22Rv1 (cell line): ENCODE data around the gene BORCS8.
A peak's percentile ranks its signal among the peaks of the same experiment; 100 is the strongest.
"Not testable (repeated sequence)": the region's sequence is repeated elsewhere in the genome, so short reads cannot be mapped to it uniquely, and the experiment has no call there.

Experiments
- H3K27ac ChIP-seq: fragments of 450-650 bp; 2 replicates; pipeline ENCODE4 v1.5.1; 2017
- ZFX ChIP-seq: fragments of 450-650 bp; IDR thresholded peaks from 2 replicates; pipeline ENCODE4 v1.6.1; 2017; ENCODE audit warnings: antibody characterized with exemption, borderline replicate concordance
- TF ChIP-seq, protein P1 (sequence below): fragments of 450-650 bp; IDR thresholded peaks from 2 replicates; pipeline ENCODE4 v1.5.1; 2017; ENCODE audit warnings: mild to moderate bottlenecking

The BORCS8 gene

DNA sequence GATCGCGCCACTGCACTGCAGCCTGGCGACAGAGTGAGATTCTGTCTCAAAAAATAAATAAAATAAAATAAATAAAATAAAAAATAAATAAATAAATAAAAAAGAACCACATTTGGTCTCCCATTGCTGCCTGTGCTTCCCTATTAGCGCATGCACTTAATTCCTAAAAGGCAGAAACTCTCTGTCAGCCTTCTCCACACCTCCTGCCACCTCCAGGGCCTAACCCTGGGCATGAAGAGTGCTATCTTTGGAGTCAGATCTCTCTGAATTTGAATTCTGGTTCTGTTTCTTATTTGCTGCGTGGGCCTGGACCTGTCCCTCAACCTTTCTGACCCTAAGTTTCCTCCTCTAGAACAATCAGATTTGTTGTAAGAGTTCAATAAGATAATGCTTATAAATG lies 31.1 kb upstream of the BORCS8 start:
- H3K27ac ChIP-seq, result no peak overlapping the region
- TF ChIP-seq ZFX, result no peak
- TF ChIP-seq, protein P1, sequence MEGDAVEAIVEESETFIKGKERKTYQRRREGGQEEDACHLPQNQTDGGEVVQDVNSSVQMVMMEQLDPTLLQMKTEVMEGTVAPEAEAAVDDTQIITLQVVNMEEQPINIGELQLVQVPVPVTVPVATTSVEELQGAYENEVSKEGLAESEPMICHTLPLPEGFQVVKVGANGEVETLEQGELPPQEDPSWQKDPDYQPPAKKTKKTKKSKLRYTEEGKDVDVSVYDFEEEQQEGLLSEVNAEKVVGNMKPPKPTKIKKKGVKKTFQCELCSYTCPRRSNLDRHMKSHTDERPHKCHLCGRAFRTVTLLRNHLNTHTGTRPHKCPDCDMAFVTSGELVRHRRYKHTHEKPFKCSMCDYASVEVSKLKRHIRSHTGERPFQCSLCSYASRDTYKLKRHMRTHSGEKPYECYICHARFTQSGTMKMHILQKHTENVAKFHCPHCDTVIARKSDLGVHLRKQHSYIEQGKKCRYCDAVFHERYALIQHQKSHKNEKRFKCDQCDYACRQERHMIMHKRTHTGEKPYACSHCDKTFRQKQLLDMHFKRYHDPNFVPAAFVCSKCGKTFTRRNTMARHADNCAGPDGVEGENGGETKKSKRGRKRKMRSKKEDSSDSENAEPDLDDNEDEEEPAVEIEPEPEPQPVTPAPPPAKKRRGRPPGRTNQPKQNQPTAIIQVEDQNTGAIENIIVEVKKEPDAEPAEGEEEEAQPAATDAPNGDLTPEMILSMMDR, result no peak

DNA sequence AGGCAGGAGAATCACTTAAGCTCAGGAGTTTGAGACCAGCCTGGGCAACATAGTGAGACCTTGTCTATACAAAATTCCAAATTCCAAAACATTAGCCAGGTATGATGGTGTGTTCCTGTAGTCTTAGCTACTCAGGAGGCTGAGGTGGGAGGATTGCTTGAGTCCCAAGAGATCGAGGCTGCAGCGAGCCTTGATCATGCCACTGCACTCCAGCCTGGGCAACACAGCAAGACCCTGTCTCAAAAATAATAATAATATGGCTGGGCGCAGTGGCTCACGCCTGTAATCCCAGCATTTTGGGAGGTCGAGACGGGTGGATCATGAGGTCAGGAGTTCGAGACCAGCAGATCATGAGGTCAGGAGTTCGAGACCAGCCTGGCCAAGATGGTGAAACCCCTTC lies 29.0 kb upstream of the BORCS8 start:
- not testable (repeated sequence) for H3K27ac ChIP-seq

DNA sequence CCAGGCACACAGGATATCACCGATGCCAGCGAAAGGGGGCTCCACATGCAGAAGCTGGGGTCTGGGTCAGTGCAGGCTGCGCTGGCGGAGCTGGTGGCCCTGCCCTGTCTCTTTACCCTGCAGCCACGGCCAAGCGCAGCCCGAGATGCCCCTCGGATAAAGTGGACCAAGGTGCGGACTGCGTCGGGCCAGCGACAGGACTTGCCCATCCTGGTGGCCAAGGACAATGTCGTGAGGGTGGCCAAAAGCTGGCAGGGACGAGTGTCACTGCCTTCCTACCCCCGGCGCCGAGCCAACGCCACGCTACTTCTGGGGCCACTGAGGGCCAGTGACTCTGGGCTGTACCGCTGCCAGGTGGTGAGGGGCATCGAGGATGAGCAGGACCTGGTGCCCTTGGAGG lies 27.0 kb upstream of the BORCS8 start:
- TF ChIP-seq, protein P1, result no peak
- no peak for TF ChIP-seq ZFX
- no peak overlapping the region for H3K27ac ChIP-seq

DNA sequence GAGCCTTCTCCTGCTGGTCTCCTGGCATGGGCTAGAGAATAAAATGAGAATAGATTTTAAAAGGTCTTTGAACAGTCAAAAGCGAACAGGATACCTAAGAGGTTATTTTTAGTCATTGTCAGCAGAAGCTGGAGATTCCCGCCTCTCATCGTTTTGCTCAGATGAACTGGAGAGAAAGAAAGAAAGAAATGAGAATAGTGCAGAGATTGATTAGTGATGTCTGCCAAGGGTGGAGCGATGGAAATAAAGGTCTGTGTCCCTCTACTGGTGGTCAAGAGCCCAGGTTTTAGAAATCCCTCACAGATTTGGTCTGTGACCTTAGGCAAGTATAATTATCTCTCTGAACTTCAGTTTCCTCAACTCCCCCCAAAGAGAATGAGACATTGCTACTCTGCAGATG lies 25.1 kb upstream of the BORCS8 start:
- TF ChIP-seq, protein P1, result peak; percentile 38
- TF ChIP-seq ZFX, result no peak
- H3K27ac ChIP-seq, result no peak overlapping the region

DNA sequence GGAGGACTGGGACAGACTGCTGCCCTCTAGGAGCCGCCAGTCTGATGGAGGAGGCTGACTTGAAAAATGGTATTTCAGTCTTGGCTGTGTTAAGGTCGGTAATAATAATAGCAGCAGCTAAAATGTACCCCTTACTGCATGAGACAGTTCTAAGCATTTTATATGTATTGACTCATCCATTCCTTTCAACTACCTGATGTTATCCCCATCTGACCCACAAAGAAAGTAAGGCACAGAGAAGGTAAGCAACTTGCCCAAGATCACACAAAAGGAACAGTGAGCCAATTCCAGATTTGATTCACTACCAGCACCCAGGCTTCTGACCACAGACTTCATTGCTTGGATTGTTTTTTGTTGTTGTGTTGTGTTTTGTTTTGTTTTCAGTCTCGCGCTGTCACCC lies 23.8 kb upstream of the BORCS8 start:
- TF ChIP-seq ZFX, result no peak
- TF ChIP-seq, protein P1, result no peak

DNA sequence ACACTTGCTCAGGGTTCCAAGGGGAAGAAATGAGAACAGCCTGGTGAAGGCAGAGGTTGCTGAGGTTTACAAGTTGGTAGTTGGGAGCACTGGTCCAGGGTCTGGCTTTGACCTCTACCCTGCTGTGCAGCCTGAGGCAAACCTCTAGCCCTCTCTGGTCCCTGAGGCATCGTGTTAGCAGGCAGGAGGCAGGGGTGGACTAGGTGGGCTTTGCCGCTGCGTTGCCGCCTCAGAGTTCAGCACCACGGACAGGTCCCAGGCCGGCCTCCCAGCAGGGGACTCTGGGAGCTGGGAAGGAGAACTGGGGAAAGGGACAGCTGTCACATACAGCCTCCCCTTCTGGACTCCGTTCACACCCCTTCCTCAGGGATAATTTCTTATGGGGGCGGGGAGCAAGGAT lies 22.9 kb upstream of the BORCS8 start:
- TF ChIP-seq, protein P1, result no peak
- TF ChIP-seq ZFX, result no peak

More for the DNA sequence above, 23.8 kb upstream of the BORCS8 start:
- no peak overlapping the region for H3K27ac ChIP-seq

DNA sequence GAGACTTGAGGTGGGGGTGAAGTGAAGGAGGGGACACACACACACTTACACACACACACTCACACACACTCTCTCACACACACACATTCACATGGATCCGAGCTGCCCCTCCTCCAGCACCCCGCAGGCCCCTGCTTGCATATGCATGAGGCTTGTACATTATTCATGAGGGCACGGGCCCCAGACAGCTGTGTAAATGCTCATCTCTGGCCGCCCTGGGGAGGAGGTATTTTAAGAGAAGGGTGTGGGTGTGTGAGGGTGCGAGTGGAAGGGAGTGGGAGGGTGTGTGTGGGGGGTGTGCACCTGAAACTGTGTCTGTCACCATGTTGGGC lies 22.2 kb upstream of the BORCS8 start:
- TF ChIP-seq, protein P1, result no peak
- TF ChIP-seq ZFX, result no peak
- no peak overlapping the region for H3K27ac ChIP-seq

More for the DNA sequence above, 22.9 kb upstream of the BORCS8 start:
- no peak overlapping the region for H3K27ac ChIP-seq

DNA sequence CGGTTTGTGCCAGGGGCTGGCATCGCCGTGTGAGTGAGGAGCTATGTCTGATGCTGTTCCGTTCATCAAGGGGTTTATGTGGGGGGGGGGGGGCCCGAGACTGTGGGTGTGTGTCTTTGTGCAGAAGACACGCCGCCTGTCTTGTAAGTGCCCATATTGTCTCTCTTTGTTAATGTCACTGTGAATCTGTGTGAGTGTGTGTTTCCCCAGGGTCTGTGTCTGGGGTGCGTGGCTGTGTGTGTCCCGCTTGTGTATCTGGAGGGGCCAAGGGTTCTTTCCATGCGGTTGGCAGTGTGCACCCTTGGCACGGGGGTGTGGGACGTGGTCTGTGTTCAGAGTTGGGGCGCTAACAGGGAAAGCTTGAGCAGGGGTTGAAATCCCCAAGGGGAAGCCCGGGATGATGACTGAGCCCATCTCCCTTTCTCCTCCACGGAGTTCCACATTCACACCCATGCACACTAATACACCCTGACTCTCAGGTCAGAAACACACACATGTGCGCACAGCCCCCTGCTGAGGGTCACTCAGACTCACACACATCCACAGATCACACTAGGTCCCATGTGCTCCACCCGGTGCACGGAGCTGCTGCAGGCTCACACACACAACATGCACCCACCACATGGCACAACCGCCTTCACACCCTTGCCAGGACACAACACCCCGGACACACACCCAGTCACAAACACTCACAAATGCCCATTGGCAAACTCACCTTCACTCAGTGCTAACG lies 21.6 kb upstream of the BORCS8 start:
- no peak for TF ChIP-seq ZFX
- TF ChIP-seq, protein P1, result no peak
- H3K27ac ChIP-seq, result no peak overlapping the region
